Activated CD4-positive, CD25-positive, alpha-beta regulatory T cell treated with anti-CD3 and anti-CD28 coated beads, Interleukin-2, amount 50 U/mL, for 72 hours (primary cell): ENCODE results near the gene HSDL1.

Experiments used
- DNase-seq: peaks from one replicate; pipeline ENCODE4 v3.0.0; 2021

The HSDL1 gene

GRCh38 chr16:84175350-84176081 is 30.5 kb upstream of the HSDL1 start:
- peak; percentile 55 for DNase-seq

- DNase-seq = no peak
Observed at GRCh38 chr16:84174396-84174795, 29.4 kb upstream of the HSDL1 start.

DNA sequence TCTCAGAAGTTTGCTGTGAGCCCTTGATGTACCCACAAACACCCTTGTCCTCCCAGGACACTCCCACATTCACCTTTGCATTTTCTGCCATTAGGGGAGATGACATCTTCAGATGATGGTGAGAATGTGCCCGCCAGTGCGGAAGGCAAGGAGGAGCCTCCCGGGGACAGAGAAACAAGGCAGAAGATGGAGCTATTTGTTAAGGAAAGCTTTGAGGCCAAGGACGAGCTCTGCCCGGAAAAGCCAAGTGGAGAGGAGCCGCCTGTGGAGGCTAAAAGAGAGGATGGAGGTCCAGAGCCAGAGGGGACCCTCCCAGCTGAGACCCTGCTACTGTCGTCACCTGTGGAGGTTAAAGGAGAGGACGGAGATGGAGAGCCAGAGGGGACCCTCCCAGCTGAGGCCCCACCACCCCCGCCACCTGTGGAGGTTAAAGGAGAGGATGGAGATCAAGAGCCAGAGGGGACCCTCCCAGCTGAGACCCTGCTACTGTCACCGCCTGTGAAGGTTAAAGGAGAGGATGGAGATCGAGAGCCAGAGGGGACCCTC is 24.9 kb upstream of the HSDL1 start:
- DNase-seq = no peak

- no peak for DNase-seq
Observed at GRCh38 chr16:84166796-84167695, 22.1 kb upstream of the HSDL1 start.

DNA sequence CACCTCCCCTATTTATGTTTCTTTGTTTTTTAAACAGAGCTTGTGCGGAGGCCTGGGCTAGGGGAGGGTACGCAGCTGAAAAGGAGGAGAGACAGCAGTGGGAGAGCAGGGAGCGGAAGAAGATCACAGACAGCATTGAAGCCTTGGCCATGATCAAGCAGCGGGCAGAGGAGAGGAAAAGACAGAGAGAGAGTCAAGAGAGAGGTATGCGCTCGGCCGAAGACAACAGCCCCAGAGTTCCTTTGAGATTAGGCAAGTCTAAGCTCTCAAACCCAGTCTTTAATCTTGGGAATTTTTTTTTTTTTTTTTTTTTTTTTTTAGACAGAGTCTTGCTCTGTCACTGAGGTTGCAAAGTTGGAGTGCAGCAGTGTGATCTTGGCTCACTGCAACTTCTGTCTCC is 20.8 kb upstream of the HSDL1 start:
- DNase-seq = no peak

DNA sequence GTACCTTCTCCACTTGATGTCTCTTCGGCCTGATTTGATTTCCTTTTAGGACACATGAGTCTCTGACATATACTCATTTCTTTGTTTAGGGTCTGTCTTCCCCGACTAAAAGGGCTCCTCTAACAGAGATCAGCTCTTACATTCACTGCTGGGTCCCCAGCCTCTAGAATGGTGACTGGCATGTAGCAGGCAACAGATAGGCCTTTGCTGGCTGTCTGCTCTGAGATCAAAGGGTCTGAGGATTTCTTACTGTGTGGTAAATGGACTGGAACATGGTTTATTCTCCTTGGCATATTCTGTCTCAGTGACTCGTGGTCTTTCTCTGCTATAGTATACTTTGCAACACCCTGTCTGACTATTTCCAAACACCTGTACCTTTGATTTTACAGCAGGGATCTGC is 16.8 kb upstream of the HSDL1 start:
- DNase-seq = no peak

DNA sequence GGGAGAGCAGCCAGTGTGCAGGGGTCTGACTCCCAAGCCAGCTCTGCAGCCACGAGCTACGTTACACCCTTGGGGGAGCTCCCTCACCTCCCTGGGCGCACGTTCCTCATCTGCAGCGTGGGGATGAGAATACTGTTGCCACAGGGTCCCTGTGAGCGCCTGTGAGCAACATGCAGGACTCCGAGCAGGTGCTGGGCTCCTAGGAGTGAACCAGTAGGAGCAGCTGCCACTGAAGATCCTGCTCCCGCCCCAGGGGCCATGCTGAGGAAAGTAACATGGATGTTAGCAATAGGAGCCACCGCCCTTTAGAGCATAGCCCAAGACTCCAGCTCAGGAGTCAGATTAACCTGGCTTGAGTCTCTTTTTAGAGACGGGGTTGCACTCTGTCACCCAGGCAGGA is 16.1 kb upstream of the HSDL1 start:
- DNase-seq = no peak

GRCh38 chr16:84159800-84160199 is 14.8 kb upstream of the HSDL1 start:
- DNase-seq = no peak

DNA sequence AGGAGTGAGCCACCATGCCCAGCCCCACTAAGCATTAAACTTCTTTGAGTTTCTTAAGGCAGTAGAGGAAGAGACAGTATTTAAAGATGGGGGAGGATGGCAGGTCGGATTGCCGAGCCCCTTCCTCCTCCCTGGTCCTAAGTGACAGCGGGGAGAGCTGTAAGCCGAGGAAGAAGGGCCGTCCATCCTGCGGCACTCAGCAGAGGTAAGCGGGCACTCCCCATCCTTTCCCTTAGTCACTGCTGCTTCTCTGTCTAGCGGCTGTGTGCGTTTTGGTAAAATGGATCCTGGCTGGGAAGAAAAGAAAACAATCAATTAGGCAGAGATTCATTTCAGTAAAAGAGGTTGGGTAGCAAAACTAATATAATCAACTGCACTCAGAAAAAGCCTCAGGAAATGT is 14.0 kb upstream of the HSDL1 start:
- no peak for DNase-seq

DNA sequence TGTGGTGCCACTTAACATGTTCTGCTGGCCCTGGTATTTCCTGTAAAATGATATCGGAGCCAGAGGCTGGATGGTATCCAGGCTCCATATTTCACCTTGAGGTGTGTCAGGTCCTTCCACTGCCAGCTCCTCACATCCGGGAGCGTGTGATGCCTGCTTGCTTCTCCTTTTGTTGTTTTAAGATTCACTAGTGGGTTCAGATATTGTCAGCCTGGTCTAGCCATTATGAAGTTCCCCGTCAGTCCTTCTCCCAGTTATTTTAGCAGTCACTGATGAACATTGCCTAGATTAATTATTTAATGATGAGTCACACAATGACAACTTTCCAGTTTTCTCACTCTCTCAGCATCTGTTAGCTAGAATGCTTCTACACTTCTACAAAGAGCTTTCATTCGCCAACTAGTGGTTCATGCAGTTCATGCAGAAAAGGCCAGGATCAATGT is 11.4 kb upstream of the HSDL1 start:
- no peak for DNase-seq

DNA sequence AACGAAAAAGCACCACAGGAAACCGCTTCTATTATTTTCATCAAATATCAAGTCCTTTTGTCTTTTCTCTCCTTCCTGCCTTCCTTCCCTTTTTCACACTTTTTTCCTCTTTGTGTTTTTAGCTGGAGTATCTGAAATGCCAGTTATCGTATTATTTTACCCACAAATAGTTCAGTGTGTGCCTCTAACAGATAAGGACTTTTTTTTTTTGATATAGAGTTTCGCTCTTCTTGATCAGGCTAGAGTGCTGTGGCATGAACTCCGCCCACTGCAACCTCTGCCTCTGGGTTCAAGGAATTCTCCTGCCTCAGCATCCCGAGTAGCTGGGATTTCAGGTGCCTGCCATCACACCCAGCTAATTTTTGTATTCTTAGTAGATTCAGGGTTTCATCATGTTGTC is 10.8 kb upstream of the HSDL1 start:
- no peak for DNase-seq

GRCh38 chr16:84155226-84155625 is 10.2 kb upstream of the HSDL1 start:
- DNase-seq = no peak

DNA sequence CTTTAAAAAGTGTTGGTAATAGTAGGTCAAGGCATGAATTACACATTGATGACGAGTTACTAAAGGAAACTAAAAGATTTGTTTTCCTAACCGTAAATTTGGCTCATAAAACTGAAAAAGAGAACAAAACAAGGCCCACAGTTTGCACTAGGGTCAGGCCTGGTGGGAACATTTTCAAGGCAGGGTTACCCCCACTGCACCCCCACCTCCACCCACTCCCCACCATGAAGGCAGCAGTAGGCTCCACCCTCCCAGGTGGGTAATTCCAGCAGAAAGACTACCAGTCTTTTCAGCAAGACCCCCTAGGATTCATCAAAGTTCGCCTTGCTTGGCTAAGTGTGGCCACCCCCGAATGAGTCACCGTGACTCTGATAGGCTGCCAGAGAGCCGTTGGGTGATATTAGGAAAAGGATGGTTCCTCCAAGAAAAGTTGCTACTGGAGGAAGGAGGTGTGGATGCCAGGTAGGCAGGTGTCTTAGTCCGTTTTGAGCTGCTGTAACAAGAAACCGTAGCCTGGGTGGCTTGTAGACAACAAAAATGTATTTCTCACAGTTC is 8.8 kb upstream of the HSDL1 start:
- no peak for DNase-seq

DNA sequence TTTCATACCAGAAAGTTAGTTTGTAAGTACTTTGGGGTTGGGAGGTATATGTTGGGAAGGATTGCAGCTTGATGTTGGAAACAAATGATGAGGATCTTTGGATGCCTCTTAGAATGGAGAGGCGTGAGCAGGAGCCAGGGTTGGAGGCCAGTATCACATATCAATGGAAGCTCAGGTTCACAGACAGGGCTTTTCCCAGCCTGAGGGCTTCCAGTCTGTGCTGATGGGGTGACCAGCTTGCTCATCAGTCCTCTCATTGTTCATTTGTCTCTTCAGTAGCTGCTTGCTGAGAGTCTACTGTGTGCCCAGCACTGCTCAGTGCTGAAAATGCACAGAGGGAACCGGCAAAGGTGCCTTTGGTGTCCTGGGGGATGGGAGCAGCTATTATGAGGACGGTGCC is 5.9 kb upstream of the HSDL1 start:
- no peak for DNase-seq

GRCh38 chr16:84144209-84144858 is 643 bp downstream of the HSDL1 start:
- peak; percentile 59 for DNase-seq

DNA sequence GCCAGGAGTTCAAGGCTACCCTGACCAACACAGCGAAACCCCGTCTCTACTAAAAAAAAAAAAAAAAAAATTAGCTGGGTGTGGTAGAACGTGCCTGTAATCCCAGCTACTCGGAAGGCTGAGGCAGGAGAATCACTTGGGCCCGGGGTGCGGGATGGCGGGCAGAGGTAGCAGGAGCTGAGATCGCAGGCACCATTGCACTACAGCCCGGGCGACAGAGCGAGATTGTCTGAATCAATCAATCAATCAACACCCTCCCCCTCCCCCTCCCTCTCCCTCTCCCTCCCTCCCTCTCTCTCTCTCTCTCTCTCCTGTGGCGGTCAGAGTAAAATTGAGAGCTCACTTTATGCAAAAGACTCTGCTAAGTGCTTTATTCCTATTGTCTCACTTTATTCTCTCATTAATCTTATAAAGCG is 1.2 kb downstream of the HSDL1 start:
- no peak for DNase-seq

DNA sequence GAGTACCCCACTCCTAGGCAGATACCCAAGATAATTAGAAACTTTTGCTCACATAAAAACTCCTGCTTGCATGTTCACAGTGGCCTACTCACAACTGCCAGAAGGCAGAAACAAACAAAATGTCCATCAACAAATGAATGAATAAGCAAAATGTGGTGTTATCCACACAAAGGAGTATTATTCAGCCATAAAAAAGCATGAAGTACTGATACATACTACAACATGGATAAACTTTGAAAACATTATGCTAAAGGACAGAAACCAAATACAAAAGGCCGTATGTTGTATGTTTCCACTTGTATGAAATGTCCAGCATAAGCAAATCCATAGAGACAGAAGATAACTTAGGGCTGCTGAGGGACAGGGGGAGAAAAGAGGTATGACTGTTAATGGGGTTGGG is 1.9 kb downstream of the HSDL1 start:
- DNase-seq = no peak

GRCh38 chr16:84141143-84141670 is 3.8 kb downstream of the HSDL1 start:
- DNase-seq = no peak

DNA sequence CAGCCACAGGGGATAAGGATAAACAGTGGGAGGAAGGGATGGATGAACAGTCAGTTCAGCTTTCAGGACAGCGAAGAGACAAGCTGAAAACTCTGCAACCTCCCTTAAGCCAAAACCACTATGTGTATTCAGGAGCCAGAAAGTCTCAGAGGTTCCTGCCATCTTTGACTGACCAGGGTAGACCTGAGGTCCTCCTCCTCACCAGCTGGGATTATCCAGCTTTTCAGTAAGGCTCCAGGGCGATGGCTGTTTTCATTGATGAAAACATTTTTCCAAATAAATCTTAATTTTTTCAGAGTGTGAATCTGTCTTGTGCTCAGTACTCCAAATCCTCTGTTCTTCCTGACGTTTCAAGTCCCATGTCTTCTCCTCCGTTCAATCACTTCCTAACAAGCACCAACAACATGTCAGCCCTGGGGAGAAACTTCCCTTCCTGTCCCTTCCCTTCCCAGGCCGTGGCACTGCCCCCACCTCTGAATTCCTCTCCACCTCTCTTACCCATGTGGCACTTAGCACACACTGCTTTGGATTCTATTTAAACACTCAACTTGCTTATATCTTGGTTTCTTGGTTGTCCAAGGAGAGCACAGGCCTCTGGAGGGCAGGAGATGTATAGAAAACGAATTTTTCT is 5.2 kb downstream of the HSDL1 start:
- no peak for DNase-seq

GRCh38 chr16:84138824-84139627 is 6.0 kb downstream of the HSDL1 start:
- DNase-seq = no peak

- no peak for DNase-seq
Observed at GRCh38 chr16:84138500-84138823, 6.5 kb downstream of the HSDL1 start.
